IPS-15b (cell line): Measurements from ENCODE around the gene IGF2BP3.

Source experiments
- H3K27me3 ChIP-seq: one replicate; pipeline ENCODE4 v1.6.1; 2013; ENCODE audit warnings: low read length; ENCODE audit not compliant: control insufficient read depth, insufficient read depth
- H3K36me3 ChIP-seq: one replicate; pipeline ENCODE4 v1.6.1; 2013; ENCODE audit warnings: low read length; ENCODE audit not compliant: control insufficient read depth, insufficient read depth
- H3K4me1 ChIP-seq: one replicate; pipeline ENCODE4 v1.6.1; 2013; ENCODE audit warnings: mild to moderate bottlenecking, low read length; ENCODE audit not compliant: control insufficient read depth, insufficient read depth
- H3K4me3 ChIP-seq: one replicate; pipeline ENCODE4 v1.5.1; 2013; ENCODE audit warnings: low read depth, low read length
- H3K9ac ChIP-seq: one replicate; pipeline ENCODE4 v1.6.1; 2013; ENCODE audit warnings: low read depth, mild to moderate bottlenecking, low read length
- H3K9me3 ChIP-seq: one replicate; pipeline ENCODE4 v1.6.1; 2013; ENCODE audit warnings: mild to moderate bottlenecking, low read length; ENCODE audit not compliant: control insufficient read depth, insufficient read depth

The IGF2BP3 gene

DNA sequence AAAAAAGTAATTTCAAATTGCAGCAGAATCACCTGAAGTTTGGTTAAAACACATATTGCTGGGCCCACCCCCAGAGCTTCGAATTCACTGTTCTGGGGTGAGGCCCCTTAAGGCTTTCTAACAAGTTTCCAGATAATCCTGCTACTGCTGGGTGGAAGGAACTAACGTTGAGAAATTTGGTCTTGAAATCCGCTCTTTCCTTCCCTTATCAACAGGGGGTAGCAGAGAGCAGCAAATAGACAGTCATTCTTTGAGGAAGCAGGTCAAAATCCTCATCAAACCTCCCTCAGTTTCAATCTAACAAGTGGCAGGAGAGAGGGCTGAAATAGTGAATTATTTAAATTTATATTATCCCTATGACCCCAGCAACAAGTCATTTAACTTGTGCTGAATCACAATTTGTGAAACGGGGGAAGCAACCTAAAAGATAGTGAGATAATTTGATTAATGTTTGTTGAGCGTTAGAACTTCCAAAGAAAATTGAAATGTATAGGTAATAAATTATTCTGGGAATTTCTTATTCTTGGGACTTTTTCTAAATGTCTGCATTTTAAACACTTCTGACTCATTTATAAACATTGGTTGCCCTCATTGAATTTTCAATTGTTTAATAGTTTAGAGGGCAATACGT, 192.8 kb downstream of the IGF2BP3 start:
- Histone ChIP-seq H3K9me3 (no peaks in the 10 kb centered on the region), H3K4me3 (no peak overlapping the region), H3K9ac (no peak overlapping the region), H3K4me1 (peaks cover 3% of the 10 kb centered on the region), H3K36me3 (no peaks in the 10 kb centered on the region), H3K27me3 (no peaks in the 10 kb centered on the region)

GRCh38 chr7:23276947-23277346, 193.3 kb downstream of the IGF2BP3 start:
- no peaks in the 10 kb centered on the region for H3K9me3 ChIP-seq
- H3K27me3 ChIP-seq: no peaks in the 10 kb centered on the region
- peaks cover 3% of the 10 kb centered on the region for H3K4me1 ChIP-seq
- no peak overlapping the region for H3K9ac ChIP-seq
- H3K36me3 ChIP-seq: no peaks in the 10 kb centered on the region
- H3K4me3 ChIP-seq: no peak overlapping the region

DNA sequence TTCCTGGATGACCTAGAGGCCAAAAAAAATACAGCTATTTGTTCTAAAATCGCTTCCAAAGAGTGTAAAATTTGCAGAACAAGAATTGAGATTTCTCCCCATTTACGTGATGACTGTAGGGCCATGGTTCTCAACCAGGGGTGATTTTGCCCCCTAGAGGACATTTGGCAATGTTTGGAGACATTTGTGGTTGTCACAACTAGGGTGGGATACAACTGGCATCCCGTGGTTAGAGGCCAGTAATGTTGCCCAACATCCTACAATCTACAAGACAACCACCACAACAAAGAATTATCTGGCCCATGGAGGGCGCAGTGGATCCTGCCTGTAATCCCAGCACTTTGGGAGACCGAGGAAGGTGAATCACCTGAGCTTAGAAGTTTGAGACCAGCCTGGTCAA, 193.9 kb downstream of the IGF2BP3 start:
- Histone ChIP-seq H3K9me3 (no peaks in the 10 kb centered on the region), H3K9ac (no peak overlapping the region), H3K4me3 (no peak overlapping the region), H3K36me3 (no peaks in the 10 kb centered on the region), H3K27me3 (no peaks in the 10 kb centered on the region), H3K4me1 (peaks cover 3% of the 10 kb centered on the region)

DNA sequence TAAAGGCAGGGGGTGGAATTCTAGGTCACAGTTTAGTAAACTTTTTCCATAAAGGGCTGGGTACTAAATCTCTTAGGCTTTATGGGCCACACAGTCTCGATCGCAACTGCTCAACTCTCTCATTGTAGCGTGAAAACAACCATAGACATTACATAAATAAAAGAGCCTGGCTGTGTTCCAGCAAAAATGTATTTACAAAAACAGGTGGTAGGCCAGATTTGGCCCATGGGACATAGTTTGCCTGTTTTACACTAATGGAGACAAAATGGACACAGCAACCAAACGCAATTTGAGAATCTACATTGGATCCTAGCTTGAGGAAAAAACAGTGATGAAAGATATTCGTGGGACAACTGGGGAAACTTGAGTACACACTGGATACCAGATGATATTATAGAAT, 194.4 kb downstream of the IGF2BP3 start:
- Histone ChIP-seq H3K36me3 (no peaks in the 10 kb centered on the region), H3K4me3 (no peak overlapping the region)

GRCh38 chr7:23273141-23273599, 197.1 kb downstream of the IGF2BP3 start:
- H3K4me3 ChIP-seq: peak overlapping the region; percentile 37
- no peak overlapping the region for H3K9ac ChIP-seq
- no peaks in the 10 kb centered on the region for H3K27me3 ChIP-seq
- peaks cover 9% of the 10 kb centered on the region for H3K4me1 ChIP-seq
- no peaks in the 10 kb centered on the region for H3K9me3 ChIP-seq
- H3K36me3 ChIP-seq: no peaks in the 10 kb centered on the region

More for the DNA sequence above, 194.4 kb downstream of the IGF2BP3 start:
- Histone ChIP-seq H3K9ac (no peak overlapping the region), H3K9me3 (no peaks in the 10 kb centered on the region), H3K27me3 (no peaks in the 10 kb centered on the region), H3K4me1 (peaks cover 4% of the 10 kb centered on the region)

DNA sequence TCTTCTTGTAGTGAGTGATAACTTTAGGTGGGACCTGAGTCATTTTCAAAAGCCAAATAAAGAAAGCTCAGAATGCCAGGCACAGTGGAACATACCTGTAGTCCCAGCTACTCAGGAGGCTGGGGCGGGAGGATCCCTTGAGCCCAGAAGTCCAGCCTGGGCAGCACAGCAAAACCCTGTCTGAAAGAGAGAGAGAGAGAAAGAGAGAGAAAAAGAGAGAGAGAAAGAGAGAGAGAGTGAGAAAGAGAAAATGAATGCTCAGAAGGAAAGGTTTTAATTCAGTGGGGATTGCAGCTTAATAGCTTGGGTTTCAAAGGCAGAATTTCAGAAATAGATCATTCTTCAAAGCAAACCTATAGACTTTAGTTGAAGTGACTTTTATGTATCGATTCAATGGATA, 198.0 kb downstream of the IGF2BP3 start:
- H3K27me3 ChIP-seq: no peaks in the 10 kb centered on the region
- H3K4me3 ChIP-seq: no peak overlapping the region
- no peaks in the 10 kb centered on the region for H3K36me3 ChIP-seq
- no peak overlapping the region for H3K9ac ChIP-seq
- H3K4me1 ChIP-seq: peaks cover 9% of the 10 kb centered on the region
- H3K9me3 ChIP-seq: no peaks in the 10 kb centered on the region

GRCh38 chr7:23268746-23269145, 201.5 kb downstream of the IGF2BP3 start:
- no peak overlapping the region for H3K4me3 ChIP-seq
- no peaks in the 10 kb centered on the region for H3K9me3 ChIP-seq

GRCh38 chr7:23268167-23268566, 202.1 kb downstream of the IGF2BP3 start:
- no peak overlapping the region for H3K4me3 ChIP-seq
- H3K9me3 ChIP-seq: no peaks in the 10 kb centered on the region
- no peaks in the 10 kb centered on the region for H3K27me3 ChIP-seq
- peaks cover 6% of the 10 kb centered on the region for H3K4me1 ChIP-seq
- H3K36me3 ChIP-seq: no peaks in the 10 kb centered on the region
- H3K9ac ChIP-seq: no peak overlapping the region

More at GRCh38 chr7:23268746-23269145, 201.5 kb downstream of the IGF2BP3 start:
- Histone ChIP-seq H3K27me3 (no peaks in the 10 kb centered on the region), H3K4me1 (peaks cover 9% of the 10 kb centered on the region), H3K9ac (no peak overlapping the region), H3K36me3 (no peaks in the 10 kb centered on the region)

DNA sequence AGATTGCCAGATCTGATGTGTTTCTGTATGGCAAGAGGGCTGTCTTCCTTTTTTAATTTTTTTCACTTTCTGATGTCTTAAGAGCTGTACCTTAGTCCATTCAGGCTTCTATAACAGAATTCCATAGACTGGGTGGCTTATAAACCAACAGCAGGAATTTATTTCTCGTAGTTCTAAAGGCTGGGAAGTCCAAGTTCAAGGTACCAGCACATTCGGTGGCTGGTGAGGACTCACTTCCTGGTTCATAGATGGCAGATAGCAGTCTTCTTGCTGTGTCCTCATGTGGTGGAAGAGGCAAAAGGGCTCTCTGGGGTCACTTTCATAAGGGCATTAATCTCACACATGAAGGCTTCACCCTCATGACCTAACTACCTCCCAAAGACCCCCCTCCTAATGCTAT, 202.9 kb downstream of the IGF2BP3 start:
- H3K27me3 ChIP-seq: no peaks in the 10 kb centered on the region
- H3K4me1 ChIP-seq: peaks cover 6% of the 10 kb centered on the region
- H3K9ac ChIP-seq: no peak overlapping the region
- H3K9me3 ChIP-seq: no peaks in the 10 kb centered on the region
- H3K4me3 ChIP-seq: no peak overlapping the region
- no peaks in the 10 kb centered on the region for H3K36me3 ChIP-seq

DNA sequence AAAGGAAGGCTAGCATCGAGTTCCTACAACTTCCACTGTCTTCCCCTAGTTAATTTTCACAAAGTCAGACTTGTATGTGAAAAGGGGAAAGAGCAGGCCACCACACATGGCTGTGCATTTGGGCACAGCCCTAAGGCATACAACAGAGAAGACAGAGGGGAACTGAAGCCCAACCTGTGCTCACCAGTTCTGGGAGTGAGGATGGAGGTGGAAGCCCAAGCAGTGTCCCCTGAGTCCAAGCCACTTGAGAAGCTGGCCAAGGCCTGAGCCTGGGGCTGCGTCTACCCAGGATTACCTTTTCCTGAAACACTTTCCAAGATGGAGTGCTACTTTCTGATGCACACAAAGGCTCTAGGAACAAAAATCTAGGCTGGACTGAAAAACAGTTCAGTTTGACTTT, 203.4 kb downstream of the IGF2BP3 start:
- no peaks in the 10 kb centered on the region for H3K9me3 ChIP-seq
- no peak overlapping the region for H3K9ac ChIP-seq
- no peaks in the 10 kb centered on the region for H3K27me3 ChIP-seq
- no peaks in the 10 kb centered on the region for H3K36me3 ChIP-seq
- H3K4me3 ChIP-seq: no peak overlapping the region
- peaks cover 6% of the 10 kb centered on the region for H3K4me1 ChIP-seq

DNA sequence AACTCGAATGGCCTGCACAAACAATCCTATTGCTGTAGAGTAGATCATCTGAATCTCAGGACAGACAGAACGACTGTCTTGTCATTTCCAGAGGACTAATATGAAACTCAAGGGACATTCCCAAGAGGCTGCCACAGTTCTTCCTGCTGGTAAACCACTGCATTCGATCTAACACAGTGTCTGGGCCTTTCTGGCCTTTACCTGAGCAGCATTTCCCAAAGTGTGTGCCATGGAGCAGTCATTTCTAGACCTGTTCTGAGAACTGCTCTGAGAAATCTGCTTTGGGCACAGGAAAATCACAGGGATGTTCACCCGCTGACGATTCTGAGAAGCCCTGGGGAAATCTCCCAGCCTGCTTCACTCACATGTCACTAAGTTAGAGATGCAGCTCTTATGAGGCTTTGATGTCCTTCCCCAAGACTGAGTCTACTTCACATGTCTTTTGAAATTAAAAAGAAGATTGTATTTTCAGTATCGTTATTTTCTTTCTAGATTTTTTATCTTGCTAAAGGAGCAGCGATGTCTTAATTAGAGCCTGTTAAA, 205.3 kb downstream of the IGF2BP3 start:
- no peak overlapping the region for H3K4me3 ChIP-seq
- H3K27me3 ChIP-seq: no peaks in the 10 kb centered on the region
- H3K9ac ChIP-seq: no peak overlapping the region
- no peaks in the 10 kb centered on the region for H3K9me3 ChIP-seq
- H3K36me3 ChIP-seq: no peaks in the 10 kb centered on the region
- no peaks in the 10 kb centered on the region for H3K4me1 ChIP-seq

DNA sequence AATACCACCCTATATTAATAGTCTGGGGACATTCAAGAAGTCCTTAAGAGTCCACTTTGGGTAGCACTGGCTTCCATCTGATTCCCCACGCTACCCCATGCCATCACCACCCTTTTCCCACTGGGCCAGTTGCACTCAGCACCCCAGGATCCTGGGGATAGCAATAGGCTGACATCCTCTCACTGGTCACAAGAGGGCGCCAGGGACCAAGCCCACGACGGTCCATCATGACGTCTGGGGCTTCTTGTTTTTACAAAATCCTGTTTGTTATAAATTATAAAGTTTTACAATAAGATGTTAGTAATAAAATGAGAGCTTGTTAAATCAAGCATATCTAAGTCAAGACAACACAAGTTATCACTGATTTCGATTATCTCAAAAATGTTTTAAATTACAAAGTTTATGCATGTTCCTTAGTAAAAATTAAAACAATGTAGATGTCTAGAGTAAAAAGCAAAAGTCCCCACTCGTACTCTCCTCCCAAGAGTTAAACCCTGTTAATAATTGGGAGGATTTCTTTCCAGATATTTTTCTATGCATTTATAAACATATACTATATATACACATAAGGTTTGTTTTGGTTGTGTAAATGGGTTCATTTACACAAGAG, 208.3 kb downstream of the IGF2BP3 start:
- Histone ChIP-seq H3K4me1 (no peaks in the 10 kb centered on the region), H3K9ac (no peak overlapping the region), H3K36me3 (no peaks in the 10 kb centered on the region), H3K27me3 (no peaks in the 10 kb centered on the region), H3K9me3 (no peaks in the 10 kb centered on the region), H3K4me3 (no peak overlapping the region)
